WTC11 (cell line): Measurements from ENCODE around the gene FGF18.

Experiments used
- CTCF ChIP-seq: fragments of 200-600 bp; IDR thresholded peaks from 2 replicates; pipeline ENCODE4 v1.8.0; 2022; ENCODE audit warnings: antibody characterized with exemption
- ELF4 ChIP-seq: sonication (generic); formaldehyde crosslinking; IDR thresholded peaks from 2 replicates; pipeline ENCODE4 v1.8.1; 2022; ENCODE audit warnings: low read depth, mild to moderate bottlenecking, moderate library complexity, missing genetic modification reagents
- SP1 ChIP-seq: sonication (generic); formaldehyde crosslinking; conservative IDR thresholded peaks from 2 replicates; pipeline ENCODE4 v1.8.1; 2022; ENCODE audit warnings: missing genetic modification reagents

- TF ChIP-seq ELF4: no peak
- TF ChIP-seq SP1 (CRISPR knock-in tag): no peak
- TF ChIP-seq CTCF: no peak
Measured at GRCh38 chr5:171479776-171480125, 60.3 kb downstream of the FGF18 start.
